Panc1 (cell line): ENCODE measurements around the gene ABCC3. TPM values are rescaled to one million over a fixed set of nuclear protein-coding genes. Genes with fewer than 3 reads are reported as not detected.

Experiments used
- ATAC-seq: fragments of 200-7000 bp; cut with Tn5 transposase; 2 replicates; pipeline ENCODE4 v1.9.1; 2020; ENCODE audit warnings: mild to moderate bottlenecking, moderate library complexity
- BruUV-seq: library from RNA; stranded (reverse); fragments of 400-500 nt; replicated peaks from 2 replicates; lab custom pipeline; 2021; lab: Mats Ljungman, UMichigan
- CTCF ChIA-PET: fragments of 300-600 bp; sonication (Branson Sonifier 250); formaldehyde crosslinking; loops from one replicate; lab custom pipeline; 2022; ENCODE audit warnings: antibody characterized with exemption; lab: Charles Lee
- POLR2A ChIA-PET: fragments of 300-600 bp; sonication (Branson Sonifier 250); formaldehyde crosslinking; loops from one replicate; lab custom pipeline; 2022; ENCODE audit warnings: antibody characterized with exemption; lab: Charles Lee
- DNase-seq: peaks from one replicate; pipeline ENCODE4 v3.0.0-alpha.2; 2010; ENCODE audit warnings: low read depth, low spot score
- H3K27ac ChIP-seq: 2 replicates; pipeline ENCODE4 v1.5.1; 2011; ENCODE audit warnings: mild to moderate bottlenecking, low read length, inconsistent platforms
- H3K27me3 ChIP-seq: fragments of 200-500 bp; sonication (Bioruptor generic); 2 replicates; pipeline ENCODE4 v1.6.0; 2014; ENCODE audit warnings: low read length, inconsistent platforms; ENCODE audit not compliant: control insufficient read depth, insufficient read depth
- H3K36me3 ChIP-seq: fragments of 200-500 bp; sonication (Bioruptor generic); 2 replicates; pipeline ENCODE4 v1.5.1; 2014; ENCODE audit warnings: inconsistent platforms, mild to moderate bottlenecking, low read length, moderate library complexity; ENCODE audit not compliant: control insufficient read depth, insufficient read depth
- H3K4me1 ChIP-seq: 2 replicates; pipeline ENCODE4 v1.5.1; 2011; ENCODE audit warnings: inconsistent platforms, mild to moderate bottlenecking, low read length, moderate library complexity; ENCODE audit not compliant: control insufficient read depth, insufficient read depth
- H3K4me3 ChIP-seq, 2 experiments: 2 replicates each; pipeline ENCODE4 v1.5.1; 2011 to 2012; ENCODE audit warnings: low read depth in 2 of 2, low read length in 2 of 2, mild to moderate bottlenecking in 2 of 2, inconsistent platforms in 1 of 2, moderate library complexity in 1 of 2
- H3K9me3 ChIP-seq: fragments of 200-500 bp; sonication (Bioruptor generic); 2 replicates; pipeline ENCODE4 v1.5.1; 2014; ENCODE audit warnings: low read depth, mild to moderate bottlenecking, inconsistent platforms, low read length, moderate library complexity; ENCODE audit not compliant: control insufficient read depth, insufficient read depth
- CTCF ChIP-seq: fragments of 450-650 bp; IDR thresholded peaks from 2 replicates; pipeline ENCODE4 v1.5.1; 2017; ENCODE audit warnings: mild to moderate bottlenecking
- POLR2AphosphoS5 ChIP-seq: IDR thresholded peaks from 2 replicates; pipeline ENCODE4 v1.6.1; 2012; ENCODE audit warnings: mild to moderate bottlenecking, low read depth, low read length, moderate library complexity
- REST ChIP-seq, 2 experiments: IDR thresholded peaks; 2 replicates each; pipeline ENCODE4 v1.6.1; 2011 to 2012; ENCODE audit warnings: low read depth in 2 of 2, control low read depth in 1 of 2, low read length in 1 of 2, mild to moderate bottlenecking in 1 of 2, moderate library complexity in 1 of 2; ENCODE audit not compliant: insufficient read depth in 1 of 2
- SIN3A ChIP-seq: IDR thresholded peaks from 2 replicates; pipeline ENCODE4 v1.6.1; 2012; ENCODE audit warnings: low read depth, mild to moderate bottlenecking, low read length, moderate library complexity, borderline replicate concordance; ENCODE audit not compliant: insufficient read depth
- TCF7L2 ChIP-seq: IDR thresholded peaks from 2 replicates; pipeline ENCODE4 v1.6.1; 2011; ENCODE audit warnings: mild to moderate bottlenecking, low read depth, low read length, inconsistent platforms
- in situ Hi-C: cut with HindIII; loops from 2 replicates; pipeline ENCODE4 v1.10.0; 2016; ENCODE audit warnings: low sequenced_read_pairs, low pct_unique_long_range_greater_than_20kb
- intact Hi-C: fragments of 100-400 bp; cut with micrococcal nuclease; formaldehyde crosslinking; loops from one replicate; pipeline ENCODE4 v1.10.0; 2022; ENCODE audit not compliant: unreplicated experiment
- total RNA-seq: library from RNA; stranded (reverse); gene quantifications from one replicate; pipeline ENCODE4 v1.2.1, GENCODE V29; 2021; ENCODE audit not compliant: unreplicated experiment

Gene ABCC3
- total RNA-seq, 1 experiment from 2014 or later = 128 TPM

DNA sequence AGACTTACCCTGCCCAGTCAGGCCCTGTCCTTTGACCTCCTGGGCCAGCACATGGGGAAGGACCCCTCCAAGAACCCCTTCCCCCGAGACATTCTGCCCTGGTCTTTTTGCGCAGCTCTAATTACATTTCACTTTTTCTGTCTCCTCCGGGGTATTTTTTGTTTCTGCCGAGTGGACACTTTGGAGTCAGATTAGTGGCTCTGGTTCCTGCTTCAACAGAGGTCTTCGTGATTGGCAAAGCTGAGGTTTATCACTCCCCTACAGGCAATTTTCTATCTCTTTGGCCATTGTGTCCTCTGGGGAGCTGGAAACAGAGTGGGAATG, 49.6 kb downstream of the ABCC3 start:
- peak overlapping the region; percentile 76 for H3K27ac ChIP-seq
- no peaks in the 10 kb centered on the region for H3K36me3 ChIP-seq
- H3K4me3 ChIP-seq = no peak overlapping the region
- TF ChIP-seq TCF7L2 (no peak), REST (IDR thresholded peaks at IDR 0.05; ENCODE audit: insufficient read depth in 1 of 2, low read depth in 2 of 2, low read length in 1 of 2) (no peak), POLR2AphosphoS5 (no peak), CTCF (no peak), SIN3A (no peak)
- in situ Hi-C loops = no loop called here
- CTCF ChIA-PET = interaction anchor here (1.2 kb wide), 1 partner anchor 46 kb away, joined by 3 read pairs; no protein-coding TSS in a partner anchor
- POLR2A ChIA-PET = interaction anchor here (1.7 kb wide), 1 partner anchor 45 kb away, joined by 4 read pairs; no protein-coding TSS in a partner anchor
- no peaks in the 10 kb centered on the region for H3K9me3 ChIP-seq
- peaks cover 45% of the 10 kb centered on the region for H3K4me1 ChIP-seq
- H3K27me3 ChIP-seq = no peaks in the 10 kb centered on the region
- BruUV-seq = no TSS peak
- ATAC-seq = no peak
- intact Hi-C loops = no loop called here
- DNase-seq = no peak

GRCh38 chr17:50684612-50685333, 50.1 kb downstream of the ABCC3 start:
- in situ Hi-C loops (no loop called here), intact Hi-C loops (no loop called here)
- Histone ChIP-seq H3K27ac (peak overlapping the region; percentile 76), H3K4me1 (peaks cover 50% of the 10 kb centered on the region), H3K4me3 (no peak overlapping the region), H3K9me3 (no peaks in the 10 kb centered on the region), H3K27me3 (no peaks in the 10 kb centered on the region), H3K36me3 (no peaks in the 10 kb centered on the region)
- no TSS peak for BruUV-seq
- no peak for ATAC-seq
- no peak for DNase-seq
- POLR2A ChIA-PET = interaction anchor here (1.7 kb wide), 1 partner anchor 46 kb away, joined by 4 read pairs; no protein-coding TSS in a partner anchor
- CTCF ChIA-PET = interaction anchor here (1.2 kb wide), 1 partner anchor 46 kb away, joined by 3 read pairs; no protein-coding TSS in a partner anchor
- no peak for TF ChIP-seq REST (IDR thresholded peaks at IDR 0.05; ENCODE audit: insufficient read depth in 1 of 2, low read depth in 2 of 2, low read length in 1 of 2)
